ENCODE data around the gene A1BG.

Gene A1BG

GRCh38 chr19:58326501-58326913, 26.8 kb downstream of the A1BG start:
- Histone ChIP-seq H3K36me3 (ENCODE audit: low read length) (no peaks in the 10 kb centered on the region), H3K79me2 (ENCODE audit: insufficient read depth, low read length) (peaks cover 6% of the 10 kb centered on the region; the same call in 1 of the 2 replicates), H4K20me1 (ENCODE audit: low read depth, low read length) (no peaks in the 10 kb centered on the region), H3K4me3 (ENCODE audit: insufficient read depth, low read length, poor library complexity, severe bottlenecking) (peak overlapping the region; percentile 82), H3K4me2 (ENCODE audit: low read depth, low read length, poor library complexity, severe bottlenecking) (peak overlapping the region; percentile 66), H3F3A (ENCODE audit: insufficient read depth) (no peaks in the 10 kb centered on the region), H3K9me2 (replicated peaks; ENCODE audit: insufficient read depth, low read length) (no peaks in the 10 kb centered on the region), H3K9me3 (ENCODE audit: insufficient read depth, low read length) (no peaks in the 10 kb centered on the region), H3K27ac (ENCODE audit: low read depth, low read length) (no peak overlapping the region), H3K27me3 (ENCODE audit: low read length) (no peaks in the 10 kb centered on the region), H2AFZ (ENCODE audit: low read depth, low read length, severe bottlenecking) (peak overlapping the region; percentile 10), H3K9ac (ENCODE audit: low read length) (peak overlapping the region; percentile 72)
- TF ChIP-seq CTCF (IDR thresholded peaks at IDR 0.05; ENCODE audit: insufficient read depth, low read length, poor library complexity, severe bottlenecking) (no peak), EZH2phosphoT487 (conservative IDR thresholded peaks at IDR 0.05; ENCODE audit: low read length) (no peak)

GRCh38 chr19:58325311-58326022, 27.8 kb downstream of the A1BG start:
- Histone ChIP-seq H3K4me3 (ENCODE audit: insufficient read depth, low read length, poor library complexity, severe bottlenecking) (peak overlapping the region; percentile 82), H2AFZ (ENCODE audit: low read depth, low read length, severe bottlenecking) (no peak overlapping the region), H3K9me3 (ENCODE audit: insufficient read depth, low read length) (no peaks in the 10 kb centered on the region), H3K4me2 (ENCODE audit: low read depth, low read length, poor library complexity, severe bottlenecking) (peak overlapping the region; percentile 66), H3K79me2 (ENCODE audit: insufficient read depth, low read length) (peaks cover 6% of the 10 kb centered on the region; the same call in 1 of the 2 replicates), H3K36me3 (ENCODE audit: low read length) (no peaks in the 10 kb centered on the region), H3K9me2 (replicated peaks; ENCODE audit: insufficient read depth, low read length) (no peaks in the 10 kb centered on the region), H3K27ac (ENCODE audit: low read depth, low read length) (no peak overlapping the region), H3F3A (ENCODE audit: insufficient read depth) (no peaks in the 10 kb centered on the region), H3K27me3 (ENCODE audit: low read length) (no peaks in the 10 kb centered on the region), H4K20me1 (ENCODE audit: low read depth, low read length) (no peaks in the 10 kb centered on the region), H3K9ac (ENCODE audit: low read length) (peak overlapping the region; percentile 72)
- TF ChIP-seq CTCF (IDR thresholded peaks at IDR 0.05; ENCODE audit: insufficient read depth, low read length, poor library complexity, severe bottlenecking): no peak
- no peak for TF ChIP-seq EZH2phosphoT487 (conservative IDR thresholded peaks at IDR 0.05; ENCODE audit: low read length)

GRCh38 chr19:58319241-58319640, 34.1 kb downstream of the A1BG start:
- Histone ChIP-seq H3K9me2 (replicated peaks; ENCODE audit: insufficient read depth, low read length) (no peaks in the 10 kb centered on the region), H3K27me3 (ENCODE audit: low read length) (no peaks in the 10 kb centered on the region), H3K79me2 (ENCODE audit: insufficient read depth, low read length) (no peaks in the 10 kb centered on the region), H3K9ac (ENCODE audit: low read length) (no peak overlapping the region), H3K36me3 (ENCODE audit: low read length) (no peaks in the 10 kb centered on the region), H3K4me2 (ENCODE audit: low read depth, low read length, poor library complexity, severe bottlenecking) (no peak overlapping the region), H2AFZ (ENCODE audit: low read depth, low read length, severe bottlenecking) (no peak overlapping the region), H3K27ac (ENCODE audit: low read depth, low read length) (no peak overlapping the region), H3K4me3 (ENCODE audit: insufficient read depth, low read length, poor library complexity, severe bottlenecking) (no peak overlapping the region), H4K20me1 (ENCODE audit: low read depth, low read length) (no peaks in the 10 kb centered on the region), H3F3A (ENCODE audit: insufficient read depth) (0 out of 2 replicates have a peak, but pooled peaks cover 4% of the 10 kb centered on the region), H3K9me3 (ENCODE audit: insufficient read depth, low read length) (no peaks in the 10 kb centered on the region)
- TF ChIP-seq CTCF (IDR thresholded peaks at IDR 0.05; ENCODE audit: insufficient read depth, low read length, poor library complexity, severe bottlenecking) (no peak), EZH2phosphoT487 (conservative IDR thresholded peaks at IDR 0.05; ENCODE audit: low read length) (no peak)

Measured in SU-DHL-6 (cell line).